ENCODE results near the gene TUBG2.

TUBG2 gene

DNA sequence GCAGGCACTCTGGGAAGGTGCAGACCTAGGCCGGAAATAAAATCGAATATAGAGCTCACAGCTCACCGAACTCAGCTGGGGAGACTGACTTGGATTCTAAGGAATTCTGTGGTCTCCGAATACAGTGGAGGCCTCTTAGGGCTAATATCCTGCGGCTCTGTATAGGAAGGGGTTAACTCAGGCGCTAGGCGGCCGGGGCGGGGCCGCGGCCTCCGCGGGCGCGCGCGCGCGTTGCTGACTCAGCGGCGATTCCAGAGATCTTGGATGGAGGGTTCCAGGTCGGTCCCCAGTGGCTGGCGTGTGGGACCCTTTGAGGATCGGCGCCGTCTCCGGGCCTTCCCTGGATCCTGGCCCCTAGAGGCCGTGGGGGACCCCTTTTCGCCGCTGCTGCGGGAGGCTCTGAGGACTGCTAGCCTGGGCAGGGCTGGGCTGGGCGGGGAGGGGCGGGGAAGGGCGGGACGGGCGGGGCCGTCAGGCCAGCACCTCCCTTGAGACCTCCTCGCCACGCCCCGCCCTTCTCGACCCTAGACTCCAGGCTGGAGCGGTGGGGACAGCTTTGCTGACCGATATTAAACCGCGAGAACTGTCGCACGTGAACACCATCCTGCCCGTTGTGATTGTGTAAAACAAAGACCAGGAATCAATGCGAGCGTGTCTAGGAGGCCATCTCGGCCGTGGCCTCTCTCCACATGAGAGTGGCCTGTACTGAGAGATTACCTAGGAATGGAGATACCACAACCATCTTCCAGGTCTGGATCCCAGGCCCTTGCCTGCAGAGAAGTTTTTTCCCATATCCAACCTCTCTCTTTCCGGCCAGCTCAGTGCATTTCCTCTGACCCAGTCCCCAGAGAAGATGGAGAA is 19.1 kb downstream of the TUBG2 start:
- peak; percentile 75 for DNase-seq

DNA sequence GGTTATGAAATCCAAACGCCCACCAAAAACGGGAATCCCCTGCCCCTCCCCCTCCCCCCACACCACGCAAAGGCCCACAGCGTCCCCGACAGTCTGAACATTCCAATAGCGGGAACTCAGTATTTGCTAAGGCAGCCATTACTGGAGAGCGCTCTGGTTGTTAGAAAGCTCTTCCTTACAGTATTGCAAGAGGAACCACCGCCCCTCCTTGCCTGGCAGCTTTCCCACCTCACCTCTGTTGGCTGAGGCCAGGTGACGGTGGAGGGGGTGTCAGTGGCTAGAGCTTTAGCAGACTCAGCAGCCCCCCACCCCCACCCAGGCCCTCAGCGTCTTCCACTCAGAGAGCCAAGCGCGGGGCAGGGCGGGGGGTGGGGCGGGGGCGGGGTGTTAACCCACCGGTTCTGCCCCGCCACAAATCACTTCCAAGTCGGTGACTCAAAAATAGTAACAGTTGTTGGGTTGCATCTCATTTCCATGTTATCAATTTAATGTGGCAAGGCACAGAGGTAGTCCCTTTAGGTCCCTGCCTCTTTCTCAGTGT is 19.9 kb downstream of the TUBG2 start:
- peak; percentile 60 for DNase-seq

DNA sequence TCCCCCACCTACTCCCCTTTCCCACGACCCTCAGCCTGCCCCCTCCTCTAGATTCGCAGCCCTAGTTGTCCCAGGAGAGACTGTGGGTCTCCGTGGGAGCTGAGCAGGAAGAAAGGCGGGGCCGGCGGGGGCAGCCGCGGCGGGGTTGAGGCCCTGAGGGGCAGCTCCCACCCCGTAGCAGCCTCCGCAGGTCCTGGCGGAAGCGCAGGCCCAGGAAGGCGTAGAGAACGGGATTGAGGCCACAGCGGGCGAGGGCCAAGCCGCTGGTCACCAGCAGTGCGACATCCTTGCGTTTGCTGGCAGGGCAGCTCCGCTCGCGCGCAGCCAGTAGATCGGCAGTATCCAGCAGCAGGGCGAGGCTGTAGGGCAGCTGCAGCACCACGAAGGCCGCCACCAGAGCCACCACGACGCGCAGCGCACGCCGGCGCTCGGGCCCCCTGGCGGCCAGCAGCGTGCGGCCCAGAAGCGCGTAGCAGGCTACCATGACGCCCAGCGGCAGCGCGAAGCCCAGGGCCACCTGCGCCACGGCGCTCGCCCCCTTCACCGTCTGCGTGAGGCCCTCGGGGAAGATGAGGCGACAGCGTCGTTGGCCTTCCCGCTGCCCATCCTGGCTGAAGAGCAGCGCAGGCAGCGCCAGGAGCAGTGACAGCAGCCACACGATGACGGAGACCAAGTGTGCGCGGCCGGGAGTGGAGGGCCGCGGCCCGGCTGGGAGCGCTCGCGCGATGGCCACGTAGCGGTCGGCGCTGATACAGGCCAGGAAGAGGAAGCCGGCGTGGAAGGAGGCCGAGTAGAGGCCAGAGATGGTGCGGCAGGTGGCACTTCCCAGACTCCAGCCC is 20.6 kb downstream of the TUBG2 start:
- DNase-seq = no peak

DNA sequence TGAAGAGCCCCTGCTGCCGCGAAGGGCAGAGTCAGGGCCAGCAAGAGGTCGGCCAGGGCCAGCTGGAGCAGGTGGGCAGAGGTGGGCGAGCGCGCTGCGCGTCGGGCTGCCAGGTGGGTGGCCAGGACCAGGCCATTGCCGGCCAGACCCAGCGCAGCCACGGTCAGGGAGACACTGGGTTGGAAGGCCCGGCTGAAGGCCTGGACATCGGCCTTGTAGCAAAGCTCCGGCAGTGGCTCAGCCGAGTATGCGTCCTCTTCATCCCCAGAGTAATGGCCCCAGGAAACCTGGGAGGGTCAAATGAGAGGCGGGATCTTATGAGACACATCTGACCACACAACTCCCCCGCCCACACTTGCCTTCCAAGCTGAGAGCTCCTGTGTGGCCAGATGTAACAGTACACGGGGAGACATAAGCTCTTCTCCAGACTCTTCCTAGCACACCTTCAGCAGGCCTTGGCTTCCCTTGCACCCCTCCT is 21.3 kb downstream of the TUBG2 start:
- DNase-seq = no peak

DNA sequence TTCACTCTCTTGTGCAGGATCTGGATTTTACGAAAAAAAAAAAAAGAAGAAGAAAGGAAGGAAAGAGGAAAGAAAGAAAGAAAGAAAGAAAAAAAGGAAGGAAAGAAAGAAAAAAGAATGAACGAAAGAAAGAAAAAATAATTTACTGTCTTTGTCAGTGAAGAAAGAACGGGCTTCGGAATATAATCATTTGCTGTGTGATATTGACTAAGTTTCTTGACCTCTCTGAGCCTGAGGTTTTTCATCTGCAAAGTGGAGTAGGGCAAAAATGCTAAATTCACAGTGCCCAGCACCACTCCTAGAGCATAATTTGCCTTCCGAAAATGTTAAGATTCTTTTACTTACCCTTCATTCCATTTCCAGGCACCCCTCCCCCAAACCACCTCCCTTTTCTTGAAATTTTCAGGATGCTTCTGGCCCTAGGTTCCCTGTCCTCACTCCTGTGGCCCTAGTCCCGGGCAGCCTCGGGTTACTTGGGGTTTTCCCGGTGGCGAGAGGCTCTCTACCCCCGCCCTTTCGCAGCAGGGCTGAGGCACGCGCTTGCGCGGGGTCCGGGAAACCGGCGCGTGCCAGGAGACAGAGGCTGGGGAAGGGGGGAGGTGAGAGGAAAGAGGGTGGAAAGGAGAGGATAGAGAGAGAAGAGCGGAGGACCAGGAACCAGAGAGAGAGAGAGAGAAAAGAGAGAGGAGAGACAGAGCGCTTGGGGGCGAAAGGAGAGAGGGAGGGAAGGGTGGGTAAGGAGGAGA is 23.1 kb downstream of the TUBG2 start, which contains the start of gene CNTNAP1:
Gene CNTNAP1, plus strand, starts transcription at position 556 of the 746 bp plus-strand sequence. CDS start 299 bp downstream, outside the sequence.
- DNase-seq = no peak

DNA sequence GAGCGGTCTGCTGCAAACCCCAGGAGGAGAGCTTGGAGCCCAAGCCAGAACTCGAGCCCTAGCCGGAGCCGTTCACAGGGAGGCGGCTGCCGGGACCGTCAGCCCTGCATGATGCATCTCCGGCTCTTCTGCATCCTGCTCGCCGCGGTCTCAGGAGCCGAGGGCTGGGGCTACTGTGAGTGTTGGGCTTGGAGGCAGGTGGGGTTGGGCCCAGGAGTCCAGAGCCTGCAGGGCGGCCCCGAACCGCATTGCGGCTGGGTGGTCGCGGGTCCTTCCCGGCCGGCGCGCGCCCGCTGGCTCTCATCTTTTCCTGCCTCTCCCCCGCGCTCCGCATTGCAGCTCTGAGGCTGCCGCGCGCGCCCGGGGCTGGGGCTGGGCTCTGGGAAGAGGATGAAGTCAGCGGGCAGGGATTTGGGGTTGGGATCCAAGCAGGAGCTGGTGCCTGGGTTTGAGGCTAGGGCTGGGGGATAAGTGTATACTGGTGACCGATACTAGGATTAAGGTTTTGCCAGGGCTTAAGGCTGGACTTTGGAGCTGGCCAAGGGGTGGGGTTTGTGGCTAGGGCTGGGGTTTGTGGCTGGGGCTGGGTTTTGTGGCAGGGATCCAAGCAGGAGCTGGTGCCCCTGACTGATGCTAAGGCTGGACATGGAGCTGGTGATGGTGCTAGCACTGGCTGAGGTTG is 23.8 kb downstream of the TUBG2 start:
- no peak for DNase-seq

DNA sequence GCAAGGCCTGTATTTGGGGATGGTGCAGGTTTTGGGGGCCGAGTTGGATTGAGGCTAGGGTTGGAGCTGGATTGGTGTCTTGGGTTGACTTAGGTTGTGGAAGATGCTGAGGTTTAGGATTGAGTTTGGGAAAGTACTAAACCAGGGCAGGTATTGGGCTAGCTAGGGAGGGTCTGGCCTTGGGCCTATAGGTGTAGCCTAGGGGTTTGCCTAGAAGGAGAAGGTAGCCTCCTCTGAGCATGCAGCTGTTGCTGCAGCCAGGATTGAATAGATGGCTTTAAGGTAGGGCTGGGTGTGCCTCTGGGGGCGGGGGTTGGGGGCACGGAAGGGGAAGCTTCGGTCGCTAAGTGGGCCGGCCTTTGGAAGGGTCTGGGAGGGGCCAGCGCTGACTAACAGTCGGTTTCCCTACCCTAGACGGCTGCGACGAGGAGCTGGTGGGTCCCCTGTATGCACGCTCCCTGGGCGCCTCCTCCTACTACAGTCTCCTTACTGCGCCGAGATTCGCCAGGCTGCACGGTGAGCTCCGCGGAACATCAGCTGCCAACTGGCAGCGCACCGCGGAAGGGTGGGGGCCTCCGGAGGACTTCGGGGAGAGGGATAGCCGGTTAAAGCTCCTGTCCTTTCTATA is 24.4 kb downstream of the TUBG2 start:
- DNase-seq = no peak

DNA sequence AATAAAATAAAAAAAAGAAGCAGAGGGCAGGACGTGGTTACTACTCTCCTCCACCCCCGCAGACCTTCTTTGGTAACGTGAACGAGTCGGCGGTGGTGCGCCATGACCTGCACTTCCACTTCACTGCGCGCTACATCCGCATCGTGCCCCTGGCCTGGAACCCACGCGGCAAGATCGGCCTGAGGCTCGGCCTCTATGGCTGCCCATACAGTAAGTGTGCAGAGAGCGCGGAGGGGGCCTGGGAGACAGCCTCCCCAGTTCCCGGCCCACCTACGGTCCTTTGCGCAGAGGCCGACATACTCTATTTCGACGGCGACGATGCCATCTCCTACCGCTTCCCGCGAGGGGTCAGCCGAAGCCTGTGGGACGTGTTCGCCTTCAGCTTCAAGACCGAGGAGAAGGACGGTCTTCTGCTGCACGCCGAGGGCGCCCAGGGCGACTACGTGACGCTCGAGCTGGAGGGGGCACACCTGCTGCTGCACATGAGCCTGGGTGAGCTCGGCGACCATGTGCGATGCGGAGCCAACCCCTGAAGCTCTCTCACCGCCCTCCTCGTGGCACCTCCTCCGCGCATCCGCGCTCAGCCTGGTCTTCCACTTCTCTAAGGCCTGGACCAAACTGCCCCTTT is 26.0 kb downstream of the TUBG2 start:
- DNase-seq = no peak

DNA sequence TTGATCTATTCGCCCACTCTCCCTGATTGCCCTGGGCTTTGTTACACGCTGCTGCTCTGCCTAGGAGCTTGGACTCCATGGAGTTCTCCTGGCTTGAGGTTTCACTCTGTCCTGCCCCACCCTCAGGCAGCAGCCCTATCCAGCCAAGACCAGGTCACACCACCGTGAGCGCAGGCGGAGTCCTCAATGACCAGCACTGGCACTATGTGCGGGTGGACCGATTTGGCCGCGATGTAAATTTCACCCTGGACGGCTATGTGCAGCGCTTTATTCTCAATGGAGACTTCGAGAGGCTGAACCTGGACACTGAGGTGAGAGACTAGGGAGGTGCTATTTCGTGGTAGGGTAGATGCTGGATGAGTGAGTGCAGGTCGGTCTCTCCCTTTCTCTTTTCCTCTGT is 26.7 kb downstream of the TUBG2 start:
- no peak for DNase-seq

DNA sequence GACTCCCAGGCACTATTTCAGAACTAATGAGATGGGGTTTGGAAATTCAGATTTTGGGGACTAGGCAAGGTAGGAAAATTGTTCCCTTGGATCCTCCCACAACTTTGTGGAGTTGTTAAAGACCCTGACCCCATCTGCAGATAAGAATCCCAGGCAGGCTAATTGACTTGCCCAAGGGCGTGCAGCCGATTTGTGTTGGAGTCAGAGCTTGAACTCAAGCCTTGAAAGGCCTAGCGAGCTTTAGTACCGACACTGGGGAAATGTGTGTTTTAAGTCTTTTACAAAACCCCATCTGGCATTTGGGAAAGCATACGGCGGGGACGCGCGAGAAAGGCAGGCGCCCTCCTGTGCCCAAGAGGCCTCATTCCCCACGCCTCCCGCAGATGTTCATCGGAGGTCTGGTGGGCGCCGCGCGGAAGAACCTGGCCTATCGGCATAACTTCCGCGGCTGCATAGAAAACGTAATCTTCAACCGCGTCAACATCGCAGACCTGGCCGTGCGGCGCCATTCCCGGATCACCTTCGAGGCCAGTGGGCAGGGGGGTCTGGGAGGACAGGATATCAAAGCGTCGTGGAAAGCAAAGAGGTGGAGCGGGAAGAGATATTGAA is 27.5 kb downstream of the TUBG2 start:
- no peak for DNase-seq

DNA sequence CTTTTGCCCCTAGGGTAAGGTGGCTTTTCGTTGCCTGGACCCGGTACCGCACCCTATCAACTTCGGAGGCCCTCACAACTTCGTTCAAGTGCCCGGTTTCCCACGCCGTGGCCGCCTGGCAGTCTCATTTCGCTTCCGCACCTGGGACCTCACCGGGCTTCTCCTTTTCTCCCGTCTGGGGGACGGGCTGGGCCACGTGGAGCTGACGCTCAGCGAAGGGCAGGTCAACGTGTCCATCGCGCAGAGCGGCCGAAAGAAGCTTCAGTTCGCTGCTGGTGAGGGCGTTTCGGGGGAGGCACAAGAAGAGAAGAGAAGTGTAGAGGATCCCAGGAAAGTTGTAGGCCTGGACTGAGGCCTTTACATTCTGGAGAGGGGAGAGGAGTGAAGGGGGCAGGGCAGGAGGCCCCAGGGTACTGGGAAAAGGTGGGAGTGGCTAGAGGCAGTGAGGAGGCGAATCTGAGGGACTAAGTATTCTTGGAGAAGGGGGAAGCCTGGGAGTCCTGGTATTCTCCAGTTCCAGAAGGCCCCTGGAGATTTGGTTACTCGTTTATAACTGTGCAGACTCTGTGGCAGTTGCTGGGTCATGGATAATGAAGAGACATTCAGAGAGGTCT is 28.7 kb downstream of the TUBG2 start:
- no peak for DNase-seq

DNA sequence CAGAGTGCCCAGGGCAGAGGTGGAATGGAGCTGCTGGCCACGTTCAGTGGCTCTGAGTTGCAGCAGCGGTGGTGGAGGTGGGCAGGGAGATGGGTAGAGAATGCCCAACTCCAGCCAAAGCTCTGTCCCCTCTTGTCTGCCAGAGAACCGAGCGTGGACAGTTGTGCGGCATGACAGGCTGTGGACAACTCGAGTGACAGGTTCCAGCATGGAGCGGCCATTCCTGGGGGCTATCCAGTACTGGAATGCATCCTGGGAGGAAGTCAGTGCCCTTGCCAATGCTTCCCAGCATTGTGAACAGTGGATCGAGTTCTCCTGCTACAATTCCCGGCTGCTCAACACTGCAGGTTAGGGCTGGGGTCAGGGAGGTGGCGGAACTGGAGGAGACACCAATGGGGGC is 31.5 kb downstream of the TUBG2 start:
- DNase-seq = no peak

DNA sequence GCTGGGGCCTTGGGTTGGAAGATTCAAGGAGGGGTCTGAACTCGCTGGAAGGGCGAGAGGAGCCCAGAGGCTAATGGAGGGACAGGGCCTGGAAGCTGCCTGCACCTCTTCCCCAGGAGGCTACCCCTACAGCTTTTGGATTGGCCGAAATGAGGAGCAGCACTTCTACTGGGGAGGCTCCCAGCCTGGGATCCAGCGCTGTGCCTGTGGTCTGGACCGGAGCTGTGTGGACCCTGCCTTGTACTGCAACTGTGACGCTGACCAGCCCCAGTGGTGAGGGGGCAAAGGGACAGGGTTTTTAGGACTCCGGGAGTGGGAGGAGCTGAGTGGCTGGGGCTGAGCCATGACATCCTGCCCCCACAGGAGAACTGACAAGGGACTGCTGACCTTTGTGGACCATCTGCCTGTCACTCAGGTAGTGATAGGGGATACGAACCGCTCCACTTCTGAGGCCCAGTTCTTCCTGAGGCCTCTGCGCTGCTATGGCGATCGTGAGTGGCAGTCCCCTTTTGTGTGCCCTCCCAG is 32.0 kb downstream of the TUBG2 start:
- no peak for DNase-seq

DNA sequence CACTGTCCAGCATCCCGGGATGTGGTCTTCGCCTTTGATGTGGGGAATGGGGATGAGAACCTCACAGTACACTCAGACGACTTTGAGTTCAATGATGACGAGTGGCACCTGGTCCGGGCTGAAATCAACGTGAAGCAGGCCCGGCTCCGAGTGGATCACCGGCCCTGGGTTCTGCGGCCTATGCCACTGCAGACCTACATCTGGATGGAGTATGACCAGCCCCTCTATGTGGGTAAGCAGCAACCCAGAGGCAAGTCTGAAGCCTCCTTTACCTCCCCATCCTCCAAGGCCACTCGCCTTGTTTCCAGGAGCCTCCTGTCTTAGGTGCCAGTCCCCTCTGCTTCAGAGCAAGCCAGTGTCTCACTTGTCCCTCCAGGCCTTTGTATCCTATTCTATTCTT is 33.4 kb downstream of the TUBG2 start:
- no peak for DNase-seq

DNA sequence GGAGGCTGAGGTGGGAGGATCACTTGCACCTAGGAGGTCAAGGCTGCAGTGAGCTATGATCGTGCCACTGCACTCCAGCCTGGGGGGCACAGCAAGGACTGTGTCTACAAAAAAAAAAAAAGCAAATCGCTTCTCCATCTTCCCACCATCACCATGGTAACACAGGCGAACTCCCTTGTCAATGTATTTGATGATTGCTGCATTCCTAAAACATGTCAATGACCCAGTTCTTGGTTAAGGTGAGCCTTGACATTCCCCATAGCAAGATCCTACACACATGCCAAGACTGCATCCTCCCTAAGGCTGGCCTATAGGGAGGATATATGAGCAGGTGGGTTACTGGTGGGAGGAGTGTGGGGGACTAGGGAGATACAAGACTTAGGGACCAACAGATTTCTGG is 35.4 kb downstream of the TUBG2 start:
- DNase-seq = no peak

DNA sequence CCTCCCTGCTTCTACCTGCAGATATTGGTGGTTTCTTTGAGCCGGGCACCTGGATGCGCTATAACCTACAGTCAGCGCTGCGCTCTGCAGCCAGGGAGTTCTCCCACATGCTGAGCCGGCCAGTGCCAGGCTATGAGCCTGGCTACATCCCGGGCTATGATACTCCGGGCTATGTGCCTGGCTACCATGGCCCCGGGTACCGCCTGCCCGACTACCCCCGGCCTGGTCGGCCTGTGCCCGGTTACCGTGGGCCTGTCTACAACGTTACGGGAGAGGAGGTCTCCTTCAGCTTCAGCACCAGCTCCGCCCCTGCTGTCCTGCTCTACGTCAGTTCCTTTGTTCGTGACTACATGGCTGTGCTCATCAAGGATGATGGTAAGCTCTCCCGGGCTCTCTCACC is 36.4 kb downstream of the TUBG2 start:
- DNase-seq = no peak

DNA sequence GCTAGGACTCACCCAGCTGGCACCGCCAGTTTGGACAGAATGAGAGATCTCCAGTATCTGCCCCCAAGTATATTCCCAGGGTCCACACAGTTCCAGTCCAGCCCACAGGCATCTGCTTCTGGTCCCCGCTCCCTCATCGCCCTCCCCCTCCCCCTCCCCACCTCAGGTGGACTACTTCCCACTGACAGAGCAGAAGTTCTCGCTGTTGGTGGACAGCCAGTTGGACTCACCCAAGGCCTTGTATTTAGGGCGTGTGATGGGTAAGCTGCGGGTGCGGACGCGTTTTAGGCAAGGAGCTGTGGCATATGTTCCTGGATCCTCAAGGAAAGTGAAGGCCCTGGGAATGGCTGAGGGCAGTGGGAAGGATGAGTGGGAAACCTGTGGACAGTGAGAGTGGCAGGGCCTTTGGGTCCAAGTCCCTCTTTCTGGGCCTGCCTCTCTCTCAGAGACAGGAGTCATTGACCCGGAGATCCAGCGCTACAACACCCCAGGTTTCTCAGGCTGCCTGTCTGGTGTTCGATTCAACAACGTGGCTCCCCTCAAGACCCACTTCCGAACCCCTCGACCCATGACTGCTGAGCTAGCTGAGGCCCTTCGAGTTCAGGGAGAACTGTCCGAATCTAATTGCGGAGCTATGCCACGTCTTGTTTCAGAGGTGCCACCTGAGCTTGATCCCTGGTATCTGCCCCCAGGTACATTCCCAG is 38.2 kb downstream of the TUBG2 start:
- no peak for DNase-seq

DNA sequence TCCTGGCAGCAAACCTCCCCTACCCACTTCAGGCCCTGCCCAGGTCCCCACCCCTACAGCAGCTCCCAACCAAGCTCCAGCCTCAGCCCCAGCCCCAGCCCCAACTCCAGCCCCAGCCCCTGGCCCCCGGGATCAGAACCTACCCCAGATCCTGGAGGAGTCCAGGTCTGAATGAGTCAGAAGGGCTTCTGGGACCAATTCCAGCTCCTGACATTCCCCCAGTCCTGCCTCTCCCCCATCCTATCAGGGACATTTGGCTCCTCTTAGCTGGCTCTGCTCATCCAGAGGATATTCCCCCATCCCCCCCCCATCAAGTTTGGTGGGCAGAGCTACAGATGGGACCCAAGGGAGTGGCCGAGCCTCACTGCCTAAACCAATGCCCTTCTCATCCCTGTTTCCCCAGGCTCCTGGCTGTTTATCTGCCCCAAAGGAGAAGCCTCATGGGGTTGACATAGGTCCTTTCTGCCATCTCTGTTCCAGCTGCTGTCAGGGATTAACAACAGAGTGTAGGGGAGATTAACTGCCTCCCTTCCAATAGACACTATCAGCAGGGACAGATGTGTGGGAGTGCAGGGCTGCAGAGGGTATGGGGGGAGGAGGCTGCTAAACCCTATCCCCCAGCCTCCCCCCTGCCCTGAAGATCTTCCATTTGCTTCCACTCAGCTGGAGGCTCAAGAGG is 39.8 kb downstream of the TUBG2 start:
- DNase-seq = no peak

DNA sequence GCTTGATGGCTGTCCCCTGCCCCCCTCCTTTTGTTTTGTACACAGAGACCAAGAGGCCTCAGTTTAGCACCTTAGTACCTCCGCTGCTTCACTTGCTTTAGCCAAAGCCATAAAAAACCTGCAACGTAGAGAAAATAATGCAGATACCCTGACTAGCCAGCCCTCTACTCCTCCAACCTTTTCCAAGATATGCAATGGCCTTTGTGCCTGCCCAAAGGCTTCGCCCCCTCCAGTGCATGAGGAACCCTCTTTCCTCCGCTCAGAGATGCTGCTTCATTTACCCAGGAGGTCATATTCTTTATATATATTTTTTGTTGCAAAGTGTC is 40.3 kb downstream of the TUBG2 start:
- no peak for DNase-seq
